Adipocyte (in vitro differentiated cells): Measurements from ENCODE around the gene IPO5.
"Not testable (repeated sequence)": the region's sequence is repeated elsewhere in the genome, so short reads cannot be mapped to it uniquely, and the experiment has no call there.

ENCODE experiments used
- DNase-seq: peaks from one replicate; pipeline ENCODE4 v3.0.0-alpha.2; 2015; ENCODE audit warnings: low read depth
- H3K27me3 ChIP-seq: replicated peaks from 2 replicates; pipeline ENCODE4 v1.7.0; 2013; ENCODE audit warnings: mild to moderate bottlenecking, low read length, moderate library complexity; ENCODE audit not compliant: control insufficient read depth, insufficient read depth
- H3K36me3 ChIP-seq: 2 replicates; pipeline ENCODE4 v1.7.0; 2013; ENCODE audit warnings: low read length, mild to moderate bottlenecking, moderate library complexity; ENCODE audit not compliant: control insufficient read depth, insufficient read depth, severe bottlenecking
- H3K4me1 ChIP-seq: 2 replicates; pipeline ENCODE4 v1.7.0; 2013; ENCODE audit warnings: mild to moderate bottlenecking, low read length, moderate library complexity; ENCODE audit not compliant: control insufficient read depth, insufficient read depth
- H3K4me3 ChIP-seq: 2 replicates; pipeline ENCODE4 v1.7.0; 2013; ENCODE audit warnings: mild to moderate bottlenecking, low read length, moderate library complexity
- H3K9ac ChIP-seq: 2 replicates; pipeline ENCODE4 v1.7.0; 2013; ENCODE audit warnings: mild to moderate bottlenecking, low read length, moderate library complexity
- H3K9me3 ChIP-seq: 2 replicates; pipeline ENCODE4 v1.7.0; 2013; ENCODE audit warnings: mild to moderate bottlenecking, low read length, moderate library complexity; ENCODE audit not compliant: control insufficient read depth

Gene IPO5

GRCh38 chr13:97977982-97978381 is 24.5 kb downstream of the IPO5 start:
- peak; percentile 1 for DNase-seq
- peak overlapping the region; percentile 93 for H3K4me3 ChIP-seq
- H3K9me3 ChIP-seq = no peaks in the 10 kb centered on the region
- peak overlapping the region; percentile 97 for H3K9ac ChIP-seq
- no peaks in the 10 kb centered on the region for H3K27me3 ChIP-seq
- peaks cover 49% of the 10 kb centered on the region for H3K4me1 ChIP-seq
- H3K36me3 ChIP-seq = peaks cover 15% of the 10 kb centered on the region

- Histone ChIP-seq H3K4me1 (peaks cover 49% of the 10 kb centered on the region), H3K4me3 (peak overlapping the region; percentile 93), H3K36me3 (peaks cover 22% of the 10 kb centered on the region), H3K9me3 (no peaks in the 10 kb centered on the region), H3K9ac (peak overlapping the region; percentile 97), H3K27me3 (no peaks in the 10 kb centered on the region)
- DNase-seq = peak; percentile 32
These were observed 25.2 kb downstream of the IPO5 start for GRCh38 chr13:97978651-97979050.

- H3K4me3 ChIP-seq = peak overlapping the region; percentile 93
- no peaks in the 10 kb centered on the region for H3K27me3 ChIP-seq
- peak; percentile 54 for DNase-seq
- peaks cover 49% of the 10 kb centered on the region for H3K4me1 ChIP-seq
- peaks cover 23% of the 10 kb centered on the region for H3K36me3 ChIP-seq
- no peaks in the 10 kb centered on the region for H3K9me3 ChIP-seq
- peak overlapping the region; percentile 97 for H3K9ac ChIP-seq
These were observed 25.6 kb downstream of the IPO5 start for GRCh38 chr13:97979051-97979450.

- Histone ChIP-seq H3K4me1 (peaks cover 49% of the 10 kb centered on the region), H3K9ac (peak overlapping the region; percentile 97), H3K4me3 (peak overlapping the region; percentile 93), H3K36me3 (peaks cover 28% of the 10 kb centered on the region), H3K27me3 (no peaks in the 10 kb centered on the region), H3K9me3 (no peaks in the 10 kb centered on the region)
- DNase-seq = no peak
These were observed 26.1 kb downstream of the IPO5 start for GRCh38 chr13:97979556-97979955.

GRCh38 chr13:97982286-97982685 is 28.8 kb downstream of the IPO5 start:
- DNase-seq = peak; percentile 17
- no peaks in the 10 kb centered on the region for H3K9me3 ChIP-seq
- H3K27me3 ChIP-seq = no peaks in the 10 kb centered on the region
- peaks cover 41% of the 10 kb centered on the region for H3K4me1 ChIP-seq
- H3K9ac ChIP-seq = peak overlapping the region; percentile 37
- peaks cover 55% of the 10 kb centered on the region for H3K36me3 ChIP-seq
- H3K4me3 ChIP-seq = peak overlapping the region; percentile 11

- H3K9me3 ChIP-seq = no peaks in the 10 kb centered on the region
- H3K4me3 ChIP-seq = no peak overlapping the region
- H3K9ac ChIP-seq = no peak overlapping the region
- DNase-seq = no peak
- H3K36me3 ChIP-seq = peaks cover 96% of the 10 kb centered on the region
- peaks cover 9% of the 10 kb centered on the region for H3K4me1 ChIP-seq
- H3K27me3 ChIP-seq = no peaks in the 10 kb centered on the region
These were observed 33.4 kb downstream of the IPO5 start for GRCh38 chr13:97986835-97987234.

- H3K9me3 ChIP-seq = no peaks in the 10 kb centered on the region
- H3K4me3 ChIP-seq = no peak overlapping the region
- peak; percentile 14 for DNase-seq
- no peak overlapping the region for H3K9ac ChIP-seq
- no peaks in the 10 kb centered on the region for H3K27me3 ChIP-seq
- H3K36me3 ChIP-seq = peaks cover 94% of the 10 kb centered on the region
- H3K4me1 ChIP-seq = peaks cover 9% of the 10 kb centered on the region
These were observed 46.2 kb downstream of the IPO5 start for GRCh38 chr13:97999653-98000052.

- Histone ChIP-seq H3K9ac (no peak overlapping the region), H3K27me3 (no peaks in the 10 kb centered on the region), H3K4me3 (no peak overlapping the region), H3K36me3 (peaks cover 96% of the 10 kb centered on the region), H3K9me3 (no peaks in the 10 kb centered on the region), H3K4me1 (peaks cover 13% of the 10 kb centered on the region)
- DNase-seq = peak; percentile 72
These were observed 50.6 kb downstream of the IPO5 start for GRCh38 chr13:98004107-98004506.

GRCh38 chr13:98004997-98005396 is 51.5 kb downstream of the IPO5 start:
- not testable (repeated sequence) for H3K27me3 ChIP-seq, H3K9me3 ChIP-seq, H3K4me3 ChIP-seq, H3K9ac ChIP-seq
- Histone ChIP-seq H3K36me3 (peaks cover 96% of the 10 kb centered on the region), H3K4me1 (peaks cover 13% of the 10 kb centered on the region)
- peak; percentile 24 for DNase-seq

GRCh38 chr13:98007001-98007400 is 53.5 kb downstream of the IPO5 start:
- H3K4me3 ChIP-seq = no peak overlapping the region
- no peaks in the 10 kb centered on the region for H3K27me3 ChIP-seq
- H3K4me1 ChIP-seq = peaks cover 13% of the 10 kb centered on the region
- DNase-seq = no peak
- H3K9ac ChIP-seq = no peak overlapping the region
- peaks cover 94% of the 10 kb centered on the region for H3K36me3 ChIP-seq
- H3K9me3 ChIP-seq = no peaks in the 10 kb centered on the region

- Histone ChIP-seq H3K9ac (no peak overlapping the region), H3K36me3 (peaks cover 96% of the 10 kb centered on the region), H3K9me3 (no peaks in the 10 kb centered on the region), H3K4me1 (peaks cover 13% of the 10 kb centered on the region), H3K4me3 (no peak overlapping the region), H3K27me3 (no peaks in the 10 kb centered on the region)
- no peak for DNase-seq
These were observed 59.8 kb downstream of the IPO5 start for GRCh38 chr13:98013241-98013640.

- no peaks in the 10 kb centered on the region for H3K27me3 ChIP-seq
- H3K4me3 ChIP-seq = no peak overlapping the region
- peaks cover 13% of the 10 kb centered on the region for H3K4me1 ChIP-seq
- peak; percentile 76 for DNase-seq
- peaks cover 96% of the 10 kb centered on the region for H3K36me3 ChIP-seq
- no peak overlapping the region for H3K9ac ChIP-seq
- no peaks in the 10 kb centered on the region for H3K9me3 ChIP-seq
These were observed 61.3 kb downstream of the IPO5 start for GRCh38 chr13:98014766-98015165.
